HEK293 (cell line): Measurements from ENCODE around the gene TBC1D24.
A peak's percentile ranks its signal among the peaks of the same experiment; 100 is the strongest.

Experiments used
- BCL11B ChIP-seq: fragments of 450-650 bp; formaldehyde crosslinking; IDR thresholded peaks from 2 replicates; pipeline ENCODE4 v1.5.1; 2016; ENCODE audit warnings: low read depth, missing biosample characterization, missing genetic modification characterization
- GLI4 ChIP-seq: fragments of 450-650 bp; formaldehyde crosslinking; IDR thresholded peaks from 2 replicates; pipeline ENCODE4 v1.5.1; 2016; ENCODE audit warnings: missing biosample characterization, missing genetic modification characterization
- GLIS1 ChIP-seq: fragments of 450-650 bp; formaldehyde crosslinking; IDR thresholded peaks from 2 replicates; pipeline ENCODE4 v1.5.1; 2016; ENCODE audit warnings: missing biosample characterization, missing genetic modification characterization
- IKZF3 ChIP-seq: fragments of 450-650 bp; IDR thresholded peaks from 2 replicates; pipeline ENCODE4 v1.5.0; 2018; ENCODE audit warnings: missing biosample characterization, mild to moderate bottlenecking, missing genetic modification characterization, moderate library complexity
- KLF1 ChIP-seq: fragments of 450-650 bp; formaldehyde crosslinking; IDR thresholded peaks from 2 replicates; pipeline ENCODE4 v1.5.1; 2016; ENCODE audit warnings: missing biosample characterization, missing genetic modification characterization
- KLF10 ChIP-seq: fragments of 450-650 bp; IDR thresholded peaks from 2 replicates; pipeline ENCODE4 v1.5.1; 2018; ENCODE audit warnings: missing biosample characterization, mild to moderate bottlenecking, missing genetic modification characterization
- KLF16 ChIP-seq: fragments of 450-650 bp; formaldehyde crosslinking; IDR thresholded peaks from 2 replicates; pipeline ENCODE4 v1.5.1; 2017; ENCODE audit warnings: missing biosample characterization, missing genetic modification characterization
- KLF8 ChIP-seq: fragments of 450-650 bp; formaldehyde crosslinking; IDR thresholded peaks from 2 replicates; pipeline ENCODE4 v1.5.1; 2016; ENCODE audit warnings: missing biosample characterization, missing genetic modification characterization
- OVOL3 ChIP-seq: fragments of 450-650 bp; formaldehyde crosslinking; IDR thresholded peaks from 2 replicates; pipeline ENCODE4 v1.5.1; 2016; ENCODE audit warnings: missing biosample characterization, missing genetic modification characterization
- SCRT1 ChIP-seq: fragments of 450-650 bp; formaldehyde crosslinking; IDR thresholded peaks from 2 replicates; pipeline ENCODE4 v1.5.1; 2016; ENCODE audit warnings: missing biosample characterization, missing genetic modification characterization, borderline replicate concordance
- SCRT2 ChIP-seq: fragments of 450-650 bp; formaldehyde crosslinking; IDR thresholded peaks from 2 replicates; pipeline ENCODE4 v1.5.1; 2016; ENCODE audit warnings: missing biosample characterization, missing genetic modification characterization
- SP3 ChIP-seq: fragments of 450-650 bp; formaldehyde crosslinking; IDR thresholded peaks from 2 replicates; pipeline ENCODE4 v1.5.1; 2016; ENCODE audit warnings: missing biosample characterization, missing genetic modification characterization
- ZBTB48 ChIP-seq: fragments of 450-650 bp; formaldehyde crosslinking; IDR thresholded peaks from 2 replicates; pipeline ENCODE4 v1.5.1; 2016; ENCODE audit warnings: missing biosample characterization, missing genetic modification characterization
- ZFHX2 ChIP-seq: fragments of 450-650 bp; formaldehyde crosslinking; conservative IDR thresholded peaks from 2 replicates; pipeline ENCODE4 v1.5.1; 2016; ENCODE audit warnings: missing biosample characterization, missing genetic modification characterization
- ZFP69B ChIP-seq: fragments of 450-650 bp; formaldehyde crosslinking; IDR thresholded peaks from 2 replicates; pipeline ENCODE4 v1.5.1; 2016; ENCODE audit warnings: missing biosample characterization, missing genetic modification characterization
- ZNF10 ChIP-seq: fragments of 450-650 bp; formaldehyde crosslinking; IDR thresholded peaks from 2 replicates; pipeline ENCODE4 v1.5.1; 2017; ENCODE audit warnings: missing biosample characterization, missing genetic modification characterization
- ZNF175 ChIP-seq: fragments of 450-650 bp; formaldehyde crosslinking; IDR thresholded peaks from 2 replicates; pipeline ENCODE4 v1.5.1; 2016; ENCODE audit warnings: missing biosample characterization, missing genetic modification characterization
- ZNF335 ChIP-seq: fragments of 450-650 bp; formaldehyde crosslinking; conservative IDR thresholded peaks from 2 replicates; pipeline ENCODE4 v1.5.1; 2016; ENCODE audit warnings: missing biosample characterization, missing genetic modification characterization
- ZNF391 ChIP-seq: fragments of 450-650 bp; formaldehyde crosslinking; IDR thresholded peaks from 2 replicates; pipeline ENCODE4 v1.5.1; 2016; ENCODE audit warnings: low read depth, missing biosample characterization, missing genetic modification characterization, borderline replicate concordance
- ZNF394 ChIP-seq: fragments of 450-650 bp; formaldehyde crosslinking; IDR thresholded peaks from 2 replicates; pipeline ENCODE4 v1.5.1; 2016; ENCODE audit warnings: missing biosample characterization, missing genetic modification characterization, mild to moderate bottlenecking, moderate library complexity, borderline replicate concordance
- ZNF501 ChIP-seq: fragments of 450-650 bp; formaldehyde crosslinking; IDR thresholded peaks from 2 replicates; pipeline ENCODE4 v1.5.1; 2016; ENCODE audit warnings: missing biosample characterization, missing genetic modification characterization
- ZNF560 ChIP-seq: fragments of 450-650 bp; formaldehyde crosslinking; IDR thresholded peaks from 2 replicates; pipeline ENCODE4 v1.5.1; 2017; ENCODE audit warnings: missing biosample characterization, missing genetic modification characterization, borderline replicate concordance
- ZNF76 ChIP-seq: fragments of 450-650 bp; formaldehyde crosslinking; IDR thresholded peaks from 2 replicates; pipeline ENCODE4; 2016; ENCODE audit warnings: low read depth, missing biosample characterization, missing genetic modification characterization, borderline replicate concordance
- ZNF843 ChIP-seq: fragments of 450-650 bp; formaldehyde crosslinking; IDR thresholded peaks from 2 replicates; pipeline ENCODE4 v1.5.1; 2016; ENCODE audit warnings: missing biosample characterization, missing genetic modification characterization
- ZSCAN30 ChIP-seq: fragments of 450-650 bp; IDR thresholded peaks from 2 replicates; pipeline ENCODE4 v1.5.1; 2018; ENCODE audit warnings: missing biosample characterization, mild to moderate bottlenecking, missing genetic modification characterization, moderate library complexity
- TF ChIP-seq, protein P1 (sequence below): fragments of 450-650 bp; formaldehyde crosslinking; IDR thresholded peaks from 2 replicates; pipeline ENCODE4 v1.5.1; 2016; ENCODE audit warnings: missing biosample characterization, missing genetic modification characterization
- TF ChIP-seq, protein P2 (sequence below): fragments of 450-650 bp; formaldehyde crosslinking; IDR thresholded peaks from 2 replicates; pipeline ENCODE4 v1.5.1; 2017; ENCODE audit warnings: missing biosample characterization, missing genetic modification characterization
- TF ChIP-seq, protein P3 (sequence below): fragments of 450-650 bp; formaldehyde crosslinking; IDR thresholded peaks from 2 replicates; pipeline ENCODE4 v1.5.1; 2016; ENCODE audit warnings: missing biosample characterization, missing genetic modification characterization
- TF ChIP-seq, protein P4 (sequence below): fragments of 450-650 bp; IDR thresholded peaks from 2 replicates; pipeline ENCODE4 v1.5.1; 2018; ENCODE audit warnings: missing biosample characterization, missing genetic modification characterization
- TF ChIP-seq, protein P5 (sequence below): fragments of 450-650 bp; formaldehyde crosslinking; IDR thresholded peaks from 2 replicates; pipeline ENCODE4 v1.5.1; 2016; ENCODE audit warnings: missing biosample characterization, missing genetic modification characterization

Gene TBC1D24

DNA sequence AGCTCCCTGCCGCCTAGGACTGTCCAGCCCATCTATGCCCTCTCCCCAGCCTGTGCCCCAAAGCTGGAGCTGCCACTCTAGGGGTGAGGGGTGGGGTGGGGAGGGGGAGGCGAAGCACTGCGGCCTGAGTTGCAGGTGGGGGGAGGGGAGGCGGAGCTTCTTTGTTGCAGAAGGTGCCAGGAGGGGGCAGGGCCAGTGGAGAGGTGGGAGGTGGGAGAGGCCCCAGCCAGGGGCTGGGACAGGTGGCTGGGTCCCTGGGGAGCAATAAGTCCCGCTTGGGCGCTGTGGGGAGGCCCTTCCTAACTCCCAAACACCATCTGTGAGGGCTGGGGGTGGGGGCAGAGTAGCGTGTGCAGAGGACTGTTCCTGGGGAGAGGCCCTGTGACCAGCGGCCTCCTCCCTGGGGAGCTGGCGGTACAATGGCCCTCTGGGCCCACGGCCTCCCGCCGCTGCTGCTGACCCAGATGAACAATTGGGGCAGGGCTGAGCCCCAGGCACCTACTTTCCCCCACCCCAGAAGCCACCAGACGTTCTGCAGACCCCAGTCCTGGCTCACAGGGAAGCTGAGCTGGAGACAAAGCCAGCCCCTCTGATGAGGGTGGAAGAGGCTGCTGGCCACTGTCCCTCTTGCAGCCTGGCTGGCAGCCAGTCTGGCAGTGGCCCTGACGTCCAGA lies 6.1 kb upstream of the TBC1D24 start (continued):
- TF ChIP-seq GLIS1 (tag by site-specific recombination) (peak; percentile 100), ZSCAN30 (peak; percentile 99), ZNF501 (tag by site-specific recombination) (peak; percentile 31; the same call in 1 of the 2 replicates), ZNF843 (tag by site-specific recombination) (peak; percentile 69; the same call in 1 of the 2 replicates), SCRT1 (0 out of 2 replicates have a peak, but pooled peaks have one; percentile 34), KLF10 (tag by site-specific recombination) (peak; percentile 81), BCL11B (tag by site-specific recombination) (peak; percentile 89; the same call in 1 of the 2 replicates), ZNF76 (tag by site-specific recombination) (peak; percentile 71), ZNF560 (tag by site-specific recombination) (no peak), KLF1 (tag by site-specific recombination) (peak; percentile 93), ZBTB48 (peak; percentile 80), ZFP69B (peak; percentile 80), ZNF391 (tag by site-specific recombination) (peak; percentile 23; the same call in 1 of the 2 replicates), GLI4 (no peak), OVOL3 (peak; percentile 47; the same call in 1 of the 2 replicates), ZFHX2 (tag by site-specific recombination) (peak; percentile 92), KLF16 (tag by site-specific recombination) (0 out of 2 replicates have a peak, but pooled peaks have one; percentile 24), ZNF394 (tag by site-specific recombination) (peak; percentile 52; the same call in 1 of the 2 replicates), KLF8 (tag by site-specific recombination) (peak; percentile 50), IKZF3 (tag by site-specific recombination) (peak; percentile 95), ZNF175 (tag by site-specific recombination) (no peak), SCRT2 (tag by site-specific recombination) (peak; percentile 74), SP3 (tag by site-specific recombination) (peak; percentile 89), ZNF335 (peak; percentile 17), ZNF10 (tag by site-specific recombination) (0 out of 2 replicates have a peak, but pooled peaks have one; percentile 8)
- TF ChIP-seq, protein P1, sequence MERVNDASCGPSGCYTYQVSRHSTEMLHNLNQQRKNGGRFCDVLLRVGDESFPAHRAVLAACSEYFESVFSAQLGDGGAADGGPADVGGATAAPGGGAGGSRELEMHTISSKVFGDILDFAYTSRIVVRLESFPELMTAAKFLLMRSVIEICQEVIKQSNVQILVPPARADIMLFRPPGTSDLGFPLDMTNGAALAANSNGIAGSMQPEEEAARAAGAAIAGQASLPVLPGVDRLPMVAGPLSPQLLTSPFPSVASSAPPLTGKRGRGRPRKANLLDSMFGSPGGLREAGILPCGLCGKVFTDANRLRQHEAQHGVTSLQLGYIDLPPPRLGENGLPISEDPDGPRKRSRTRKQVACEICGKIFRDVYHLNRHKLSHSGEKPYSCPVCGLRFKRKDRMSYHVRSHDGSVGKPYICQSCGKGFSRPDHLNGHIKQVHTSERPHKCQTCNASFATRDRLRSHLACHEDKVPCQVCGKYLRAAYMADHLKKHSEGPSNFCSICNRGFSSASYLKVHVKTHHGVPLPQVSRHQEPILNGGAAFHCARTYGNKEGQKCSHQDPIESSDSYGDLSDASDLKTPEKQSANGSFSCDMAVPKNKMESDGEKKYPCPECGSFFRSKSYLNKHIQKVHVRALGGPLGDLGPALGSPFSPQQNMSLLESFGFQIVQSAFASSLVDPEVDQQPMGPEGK (tag by site-specific recombination): peak; percentile 97
- TF ChIP-seq, protein P2, sequence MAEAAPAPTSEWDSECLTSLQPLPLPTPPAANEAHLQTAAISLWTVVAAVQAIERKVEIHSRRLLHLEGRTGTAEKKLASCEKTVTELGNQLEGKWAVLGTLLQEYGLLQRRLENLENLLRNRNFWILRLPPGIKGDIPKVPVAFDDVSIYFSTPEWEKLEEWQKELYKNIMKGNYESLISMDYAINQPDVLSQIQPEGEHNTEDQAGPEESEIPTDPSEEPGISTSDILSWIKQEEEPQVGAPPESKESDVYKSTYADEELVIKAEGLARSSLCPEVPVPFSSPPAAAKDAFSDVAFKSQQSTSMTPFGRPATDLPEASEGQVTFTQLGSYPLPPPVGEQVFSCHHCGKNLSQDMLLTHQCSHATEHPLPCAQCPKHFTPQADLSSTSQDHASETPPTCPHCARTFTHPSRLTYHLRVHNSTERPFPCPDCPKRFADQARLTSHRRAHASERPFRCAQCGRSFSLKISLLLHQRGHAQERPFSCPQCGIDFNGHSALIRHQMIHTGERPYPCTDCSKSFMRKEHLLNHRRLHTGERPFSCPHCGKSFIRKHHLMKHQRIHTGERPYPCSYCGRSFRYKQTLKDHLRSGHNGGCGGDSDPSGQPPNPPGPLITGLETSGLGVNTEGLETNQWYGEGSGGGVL (tag by site-specific recombination): peak; percentile 91
- TF ChIP-seq, protein P3, sequence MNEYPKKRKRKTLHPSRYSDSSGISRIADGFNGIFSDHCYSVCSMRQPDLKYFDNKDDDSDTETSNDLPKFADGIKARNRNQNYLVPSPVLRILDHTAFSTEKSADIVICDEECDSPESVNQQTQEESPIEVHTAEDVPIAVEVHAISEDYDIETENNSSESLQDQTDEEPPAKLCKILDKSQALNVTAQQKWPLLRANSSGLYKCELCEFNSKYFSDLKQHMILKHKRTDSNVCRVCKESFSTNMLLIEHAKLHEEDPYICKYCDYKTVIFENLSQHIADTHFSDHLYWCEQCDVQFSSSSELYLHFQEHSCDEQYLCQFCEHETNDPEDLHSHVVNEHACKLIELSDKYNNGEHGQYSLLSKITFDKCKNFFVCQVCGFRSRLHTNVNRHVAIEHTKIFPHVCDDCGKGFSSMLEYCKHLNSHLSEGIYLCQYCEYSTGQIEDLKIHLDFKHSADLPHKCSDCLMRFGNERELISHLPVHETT (tag by site-specific recombination): peak; percentile 81; the same call in 1 of the 2 replicates
- TF ChIP-seq, protein P4, sequence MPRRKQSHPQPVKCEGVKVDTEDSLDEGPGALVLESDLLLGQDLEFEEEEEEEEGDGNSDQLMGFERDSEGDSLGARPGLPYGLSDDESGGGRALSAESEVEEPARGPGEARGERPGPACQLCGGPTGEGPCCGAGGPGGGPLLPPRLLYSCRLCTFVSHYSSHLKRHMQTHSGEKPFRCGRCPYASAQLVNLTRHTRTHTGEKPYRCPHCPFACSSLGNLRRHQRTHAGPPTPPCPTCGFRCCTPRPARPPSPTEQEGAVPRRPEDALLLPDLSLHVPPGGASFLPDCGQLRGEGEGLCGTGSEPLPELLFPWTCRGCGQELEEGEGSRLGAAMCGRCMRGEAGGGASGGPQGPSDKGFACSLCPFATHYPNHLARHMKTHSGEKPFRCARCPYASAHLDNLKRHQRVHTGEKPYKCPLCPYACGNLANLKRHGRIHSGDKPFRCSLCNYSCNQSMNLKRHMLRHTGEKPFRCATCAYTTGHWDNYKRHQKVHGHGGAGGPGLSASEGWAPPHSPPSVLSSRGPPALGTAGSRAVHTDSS (tag by site-specific recombination): no peak
- TF ChIP-seq, protein P5, sequence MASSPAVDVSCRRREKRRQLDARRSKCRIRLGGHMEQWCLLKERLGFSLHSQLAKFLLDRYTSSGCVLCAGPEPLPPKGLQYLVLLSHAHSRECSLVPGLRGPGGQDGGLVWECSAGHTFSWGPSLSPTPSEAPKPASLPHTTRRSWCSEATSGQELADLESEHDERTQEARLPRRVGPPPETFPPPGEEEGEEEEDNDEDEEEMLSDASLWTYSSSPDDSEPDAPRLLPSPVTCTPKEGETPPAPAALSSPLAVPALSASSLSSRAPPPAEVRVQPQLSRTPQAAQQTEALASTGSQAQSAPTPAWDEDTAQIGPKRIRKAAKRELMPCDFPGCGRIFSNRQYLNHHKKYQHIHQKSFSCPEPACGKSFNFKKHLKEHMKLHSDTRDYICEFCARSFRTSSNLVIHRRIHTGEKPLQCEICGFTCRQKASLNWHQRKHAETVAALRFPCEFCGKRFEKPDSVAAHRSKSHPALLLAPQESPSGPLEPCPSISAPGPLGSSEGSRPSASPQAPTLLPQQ (tag by site-specific recombination): peak; percentile 82; the same call in 1 of the 2 replicates
